WERI-Rb-1 (cell line): Measurements from ENCODE around the gene ZFYVE28.

Source experiments
- DNase-seq: peaks from one replicate; pipeline ENCODE4 v3.0.0-alpha.2; 2020
- H3K27ac ChIP-seq: fragments of 250-450 bp; sonication (Bioruptor Pico); 2 replicates; pipeline ENCODE4 v1.5.1; 2020; ENCODE audit warnings: mild to moderate bottlenecking, moderate library complexity
- H3K27me3 ChIP-seq: fragments of 250-450 bp; sonication (Bioruptor Pico); 2 replicates; pipeline ENCODE4 v1.5.1; 2021; ENCODE audit warnings: mild to moderate bottlenecking, low read depth, moderate library complexity; ENCODE audit not compliant: insufficient read depth, severe bottlenecking
- H3K36me3 ChIP-seq: fragments of 250-450 bp; sonication (Bioruptor Pico); 2 replicates; pipeline ENCODE4 v1.5.1; 2020; ENCODE audit warnings: mild to moderate bottlenecking, moderate library complexity
- H3K4me3 ChIP-seq: 2 replicates; pipeline ENCODE4 v1.5.1; 2011; ENCODE audit warnings: low read depth, mild to moderate bottlenecking, control low read depth, low read length
- H3K9me3 ChIP-seq: fragments of 250-450 bp; sonication (Bioruptor Pico); 2 replicates; pipeline ENCODE4 v1.5.1; 2021; ENCODE audit warnings: mild to moderate bottlenecking, moderate library complexity; ENCODE audit not compliant: severe bottlenecking
- TF ChIP-seq, protein P1 (sequence below): IDR thresholded peaks from 2 replicates; pipeline ENCODE4 v1.5.1; 2011; ENCODE audit warnings: low read depth, mild to moderate bottlenecking, control low read depth, inconsistent platforms, low read length

Gene ZFYVE28

DNA sequence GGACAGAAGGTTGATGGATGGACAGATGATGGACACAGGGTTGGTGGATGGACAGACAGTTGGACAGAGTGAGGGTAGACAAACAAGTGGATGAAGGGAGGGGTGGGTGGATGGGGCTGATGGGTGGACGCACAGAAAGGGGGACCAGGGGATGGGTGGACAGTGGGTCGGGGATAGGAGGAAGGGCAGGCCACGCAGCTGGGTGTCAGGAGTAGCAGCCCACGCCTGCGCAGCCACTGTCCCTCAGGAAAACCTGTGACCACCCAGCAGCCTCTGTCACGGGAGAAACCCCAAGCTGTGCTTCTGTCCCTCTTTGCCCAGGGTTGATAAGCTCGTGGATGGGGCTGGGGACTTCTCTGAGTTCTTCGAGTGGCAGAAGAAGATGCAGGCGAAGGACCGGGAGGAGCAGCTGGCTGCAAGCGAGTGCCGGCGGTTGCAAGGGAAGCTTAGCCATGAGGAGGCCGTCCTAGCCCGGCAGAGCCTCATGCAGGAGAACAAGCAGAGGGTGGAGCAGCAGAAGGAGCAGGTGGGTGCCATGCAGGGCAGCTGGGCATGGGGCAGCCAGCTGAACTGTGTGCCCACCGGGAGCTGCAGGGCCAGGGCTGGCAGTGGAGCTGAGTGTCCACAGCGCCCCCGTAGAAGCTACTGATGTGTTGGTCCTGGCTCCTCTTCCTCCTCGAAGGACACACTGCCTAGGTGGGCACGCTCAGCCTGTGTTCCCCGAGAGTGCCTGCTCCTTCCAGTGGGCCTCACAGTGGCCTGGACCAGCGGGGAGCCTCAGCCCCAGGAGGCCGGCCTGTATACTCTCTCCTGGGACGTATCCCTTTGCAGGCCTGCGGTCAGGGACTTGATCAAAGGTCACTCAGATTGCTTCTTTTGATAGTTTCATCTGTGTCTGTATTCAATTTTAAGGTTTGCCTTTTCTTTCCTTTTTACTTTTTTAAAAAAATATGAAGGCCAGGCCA, 33.7 kb upstream of the ZFYVE28 start:
- H3K4me3 ChIP-seq = no peak overlapping the region
- no peak overlapping the region for H3K27ac ChIP-seq
- no peaks in the 10 kb centered on the region for H3K36me3 ChIP-seq
- H3K27me3 ChIP-seq = no peaks in the 10 kb centered on the region
- DNase-seq = no peak
- TF ChIP-seq, protein P1, sequence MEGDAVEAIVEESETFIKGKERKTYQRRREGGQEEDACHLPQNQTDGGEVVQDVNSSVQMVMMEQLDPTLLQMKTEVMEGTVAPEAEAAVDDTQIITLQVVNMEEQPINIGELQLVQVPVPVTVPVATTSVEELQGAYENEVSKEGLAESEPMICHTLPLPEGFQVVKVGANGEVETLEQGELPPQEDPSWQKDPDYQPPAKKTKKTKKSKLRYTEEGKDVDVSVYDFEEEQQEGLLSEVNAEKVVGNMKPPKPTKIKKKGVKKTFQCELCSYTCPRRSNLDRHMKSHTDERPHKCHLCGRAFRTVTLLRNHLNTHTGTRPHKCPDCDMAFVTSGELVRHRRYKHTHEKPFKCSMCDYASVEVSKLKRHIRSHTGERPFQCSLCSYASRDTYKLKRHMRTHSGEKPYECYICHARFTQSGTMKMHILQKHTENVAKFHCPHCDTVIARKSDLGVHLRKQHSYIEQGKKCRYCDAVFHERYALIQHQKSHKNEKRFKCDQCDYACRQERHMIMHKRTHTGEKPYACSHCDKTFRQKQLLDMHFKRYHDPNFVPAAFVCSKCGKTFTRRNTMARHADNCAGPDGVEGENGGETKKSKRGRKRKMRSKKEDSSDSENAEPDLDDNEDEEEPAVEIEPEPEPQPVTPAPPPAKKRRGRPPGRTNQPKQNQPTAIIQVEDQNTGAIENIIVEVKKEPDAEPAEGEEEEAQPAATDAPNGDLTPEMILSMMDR = no peak
- H3K9me3 ChIP-seq = no peaks in the 10 kb centered on the region

DNA sequence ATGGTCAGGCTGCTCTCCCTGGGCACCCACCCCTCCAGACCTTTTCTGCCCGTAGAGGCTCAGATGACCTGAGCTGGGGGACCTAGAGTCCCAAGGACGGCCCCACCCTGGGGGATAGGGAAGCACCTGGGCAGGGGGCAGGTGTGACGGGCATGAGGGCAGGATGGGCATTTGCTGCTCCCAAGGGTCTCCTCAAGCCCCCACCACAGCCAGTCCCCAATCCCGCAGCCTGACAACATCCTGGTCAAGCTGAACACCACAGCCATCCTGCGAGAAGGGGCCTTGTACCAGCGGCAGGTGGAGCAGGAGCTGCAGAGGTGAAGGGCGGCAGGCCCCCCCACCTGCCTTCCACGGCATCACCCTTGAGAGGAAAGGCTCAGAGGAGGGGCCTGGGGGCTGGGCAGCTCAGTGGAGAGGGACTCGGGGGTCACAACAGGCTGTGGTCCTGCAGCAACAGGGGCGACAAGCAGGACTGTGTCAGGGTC, 32.6 kb upstream of the ZFYVE28 start:
- TF ChIP-seq, protein P1 = no peak
- Histone ChIP-seq H3K9me3 (no peaks in the 10 kb centered on the region), H3K36me3 (no peaks in the 10 kb centered on the region), H3K27me3 (no peaks in the 10 kb centered on the region), H3K27ac (no peak overlapping the region), H3K4me3 (no peak overlapping the region)
- no peak for DNase-seq

DNA sequence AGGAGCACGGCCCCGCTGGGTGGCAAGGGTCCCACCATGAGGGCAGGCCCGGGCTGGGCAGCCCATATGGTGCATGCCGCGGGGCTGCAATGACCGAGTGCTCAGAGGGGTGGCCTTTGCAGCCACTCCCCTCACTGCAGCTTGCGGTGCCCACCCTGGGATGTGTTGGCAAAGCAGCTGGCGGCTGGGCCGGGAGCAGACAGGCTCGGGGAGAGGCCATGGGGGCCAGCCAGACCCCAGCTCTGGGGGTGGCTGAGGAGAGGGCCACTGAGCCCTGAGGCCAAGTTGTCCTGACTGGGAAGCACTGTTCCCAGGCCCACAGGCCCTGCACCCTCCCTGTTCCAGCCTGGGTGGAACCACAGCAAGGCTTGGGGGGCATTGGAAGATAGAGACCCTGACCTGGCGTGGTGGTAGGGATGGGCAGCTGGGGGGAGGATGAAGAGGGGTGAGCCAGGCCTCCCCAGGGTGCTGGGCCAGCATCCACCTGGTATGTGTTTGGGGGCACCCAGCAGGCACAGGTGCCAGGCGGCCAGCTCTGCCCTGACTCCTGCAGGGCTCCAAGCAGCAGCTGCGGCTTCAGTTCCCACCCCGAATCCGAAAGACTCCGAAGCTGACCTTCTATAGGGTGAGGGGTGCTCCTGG, 32.1 kb upstream of the ZFYVE28 start:
- no peak overlapping the region for H3K27ac ChIP-seq
- no peak overlapping the region for H3K4me3 ChIP-seq
- H3K9me3 ChIP-seq = no peaks in the 10 kb centered on the region
- H3K27me3 ChIP-seq = no peaks in the 10 kb centered on the region
- no peak for DNase-seq
- H3K36me3 ChIP-seq = no peaks in the 10 kb centered on the region
- TF ChIP-seq, protein P1 = no peak

DNA sequence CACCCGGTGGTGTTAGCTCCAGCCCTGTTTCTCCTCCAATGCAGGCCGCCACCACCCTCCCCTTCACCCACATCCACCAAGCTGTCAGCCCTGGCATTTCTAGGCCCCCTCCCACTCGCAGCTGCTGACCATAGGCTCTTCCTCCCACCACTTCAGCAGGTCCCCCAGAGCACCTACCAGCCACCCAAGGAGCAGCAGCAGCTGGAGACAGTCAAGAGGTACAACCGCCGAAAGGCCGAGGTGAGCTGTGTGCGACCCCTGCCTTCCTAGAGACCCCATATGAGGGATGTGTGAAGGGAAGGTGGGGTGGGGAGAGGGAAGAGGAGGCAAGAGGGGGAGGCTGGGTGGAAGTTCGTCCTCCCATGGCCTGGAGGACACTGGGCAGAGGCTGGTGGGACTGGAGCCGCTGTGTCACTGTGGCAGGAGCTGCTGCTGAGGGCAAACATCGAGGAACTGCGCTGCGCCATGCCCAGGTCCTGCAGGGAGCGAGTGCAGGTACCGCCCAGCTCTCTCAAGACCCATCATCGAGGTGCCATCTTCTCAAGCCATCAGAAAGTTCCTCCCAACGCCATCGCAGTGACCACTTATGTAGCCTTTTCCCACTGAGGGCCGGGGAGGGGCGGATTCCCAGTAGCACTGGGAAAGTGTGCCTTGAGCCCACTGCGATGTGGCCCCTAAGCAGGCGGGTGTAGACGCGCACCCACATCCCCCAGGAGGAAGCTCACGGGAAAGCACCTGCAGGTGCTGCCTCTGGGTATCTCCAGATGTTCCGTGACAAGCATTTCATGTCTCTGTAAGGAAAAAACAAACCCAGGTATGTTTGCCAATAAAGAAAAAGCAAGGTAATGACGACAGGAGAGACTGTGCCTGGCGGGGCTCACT, 31.3 kb upstream of the ZFYVE28 start:
- DNase-seq = no peak
- TF ChIP-seq, protein P1 = no peak
- no peaks in the 10 kb centered on the region for H3K27me3 ChIP-seq

GRCh38 chr4:2449051-2449450, 30.6 kb upstream of the ZFYVE28 start:
- no peak for DNase-seq
- H3K9me3 ChIP-seq = no peaks in the 10 kb centered on the region
- no peak overlapping the region for H3K27ac ChIP-seq
- no peak overlapping the region for H3K4me3 ChIP-seq
- no peaks in the 10 kb centered on the region for H3K36me3 ChIP-seq
- TF ChIP-seq, protein P1 = no peak
- no peaks in the 10 kb centered on the region for H3K27me3 ChIP-seq

More for the DNA sequence above, 31.3 kb upstream of the ZFYVE28 start:
- Histone ChIP-seq H3K4me3 (no peak overlapping the region), H3K9me3 (no peaks in the 10 kb centered on the region), H3K27ac (no peak overlapping the region), H3K36me3 (no peaks in the 10 kb centered on the region)
